Fibroblast of mammary gland (primary cell): ENCODE data around the gene TMEM88.

Source experiments
- DNase-seq: peaks from one replicate; pipeline ENCODE4 v3.0.0-alpha.2; 2010; ENCODE audit warnings: low read depth
- H3K4me3 ChIP-seq: 2 replicates; pipeline ENCODE4 v1.5.1; 2011; ENCODE audit warnings: low read depth, mild to moderate bottlenecking, low read length, moderate library complexity; ENCODE audit not compliant: control insufficient read depth
- CTCF ChIP-seq: conservative IDR thresholded peaks from 2 replicates; pipeline ENCODE4 v1.5.1; 2011; ENCODE audit warnings: low read depth, low read length, inconsistent platforms; ENCODE audit not compliant: control insufficient read depth, insufficient read depth

The TMEM88 gene

GRCh38 chr17:7867881-7868329, 13.0 kb downstream of the TMEM88 start:
- H3K4me3 ChIP-seq = no peak overlapping the region
- no peak for DNase-seq
- TF ChIP-seq CTCF = no peak

GRCh38 chr17:7873051-7873450, 18.2 kb downstream of the TMEM88 start:
- no peak overlapping the region for H3K4me3 ChIP-seq
- TF ChIP-seq CTCF = no peak
- no peak for DNase-seq

- DNase-seq = no peak
- TF ChIP-seq CTCF = no peak
- H3K4me3 ChIP-seq = no peak overlapping the region
These were observed 21.0 kb downstream of the TMEM88 start for GRCh38 chr17:7875804-7876370.

- H3K4me3 ChIP-seq = no peak overlapping the region
- no peak for DNase-seq
- TF ChIP-seq CTCF = no peak
These were observed 23.4 kb downstream of the TMEM88 start for GRCh38 chr17:7878234-7878633.

GRCh38 chr17:7880076-7880868, 25.4 kb downstream of the TMEM88 start:
- H3K4me3 ChIP-seq = no peak overlapping the region
- no peak for DNase-seq
- no peak for TF ChIP-seq CTCF

GRCh38 chr17:7881276-7882054, 26.6 kb downstream of the TMEM88 start:
- no peak overlapping the region for H3K4me3 ChIP-seq
- TF ChIP-seq CTCF = no peak
- no peak for DNase-seq
